ENCODE measurements around the gene AXL.
"Not testable (repeated sequence)": the region's sequence is repeated elsewhere in the genome, so short reads cannot be mapped to it uniquely, and the experiment has no call there.

The AXL gene

GRCh38 chr19:41288673-41289530 is 69.9 kb downstream of the AXL start:
- no peak for DNase-seq

- not testable (repeated sequence) for DNase-seq
Observed at GRCh38 chr19:41289814-41290213, 70.8 kb downstream of the AXL start.

GRCh38 chr19:41294393-41294792 is 75.4 kb downstream of the AXL start:
- no peak for DNase-seq

GRCh38 chr19:41295499-41295898 is 76.5 kb downstream of the AXL start:
- DNase-seq, result no peak

GRCh38 chr19:41296433-41296871 is 77.4 kb downstream of the AXL start:
- no peak for DNase-seq

GRCh38 chr19:41297628-41298347 is 78.8 kb downstream of the AXL start:
- DNase-seq, result no peak

GRCh38 chr19:41298348-41298964 is 79.4 kb downstream of the AXL start:
- DNase-seq, result peak; percentile 73

- DNase-seq, result no peak
Observed at GRCh38 chr19:41299046-41299754, 80.2 kb downstream of the AXL start.

GRCh38 chr19:41299755-41300089 is 80.7 kb downstream of the AXL start:
- DNase-seq, result no peak

- DNase-seq, result no peak
Observed at GRCh38 chr19:41300555-41300954, 81.5 kb downstream of the AXL start.

- DNase-seq, result no peak
Observed at GRCh38 chr19:41302624-41303351, 83.8 kb downstream of the AXL start.

- DNase-seq, result no peak
Observed at GRCh38 chr19:41303954-41304353, 84.9 kb downstream of the AXL start.

GRCh38 chr19:41304706-41305483 is 85.9 kb downstream of the AXL start:
- DNase-seq, result no peak

- no peak for DNase-seq
Observed at GRCh38 chr19:41305927-41306793, 87.1 kb downstream of the AXL start.

GRCh38 chr19:41307090-41307875 is 88.3 kb downstream of the AXL start:
- DNase-seq, result no peak

GRCh38 chr19:41307954-41308449 is 89.0 kb downstream of the AXL start:
- no peak for DNase-seq

GRCh38 chr19:41308450-41309179 is 89.6 kb downstream of the AXL start:
- peak; percentile 77 for DNase-seq

GRCh38 chr19:41309180-41310032 is 90.4 kb downstream of the AXL start:
- DNase-seq, result no peak

All from GDM1 (cell line).